LNCaP clone FGC (cell line): ENCODE measurements around the gene SOCS2.

Source experiments
- DNase-seq: peaks from one replicate; pipeline ENCODE4 v3.0.0-alpha.2; 2011; ENCODE audit warnings: low read depth
- H3K4me3 ChIP-seq: 2 replicates; pipeline ENCODE4 v1.5.1; 2011; ENCODE audit warnings: mild to moderate bottlenecking, low read depth, low read length, control low read depth
- CTCF ChIP-seq: IDR thresholded peaks from 2 replicates; pipeline ENCODE4 v1.5.1; 2012; ENCODE audit warnings: mild to moderate bottlenecking; ENCODE audit not compliant: control insufficient read depth, insufficient read depth; ENCODE audit errors: extremely low read depth

SOCS2 gene

DNA sequence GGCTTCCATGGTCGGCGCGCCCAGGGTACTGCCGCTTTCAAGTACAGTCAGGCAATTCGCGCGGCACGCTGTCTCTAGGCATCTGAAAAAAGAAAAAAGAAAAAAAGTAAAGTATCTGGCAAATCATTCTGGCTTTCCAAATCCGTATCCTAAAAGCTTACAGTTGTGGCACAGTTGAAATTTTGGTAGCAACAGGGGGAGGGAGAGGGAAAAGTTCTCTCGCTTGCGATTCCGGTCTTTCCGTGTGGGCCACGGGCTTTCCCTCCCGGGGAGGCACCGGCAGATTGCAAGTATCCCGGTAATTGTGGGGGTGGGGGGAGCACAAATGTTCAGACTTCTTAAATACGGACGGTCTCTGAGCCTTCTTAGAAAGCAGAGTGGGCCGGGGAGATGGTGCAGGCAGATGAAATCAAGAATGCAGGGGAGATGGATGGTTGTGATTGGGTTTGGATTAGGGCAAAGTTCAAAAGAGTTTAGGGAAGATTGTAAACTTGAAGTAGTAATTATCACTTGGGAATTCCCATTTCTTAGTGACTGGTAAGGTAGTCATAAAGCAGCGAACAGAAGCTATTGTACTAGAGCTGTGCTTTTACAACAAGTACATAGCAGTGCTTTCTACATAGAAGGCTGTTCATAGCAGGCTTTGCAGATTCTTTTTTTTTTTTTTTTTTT, 1.2 kb downstream of the SOCS2 start:
- DNase-seq, result no peak
- TF ChIP-seq CTCF, result no peak
- no peak overlapping the region for H3K4me3 ChIP-seq

- no peak overlapping the region for H3K4me3 ChIP-seq
- TF ChIP-seq CTCF, result no peak
- no peak for DNase-seq
Observed at GRCh38 chr12:93577222-93577621, 4.7 kb downstream of the SOCS2 start.

DNA sequence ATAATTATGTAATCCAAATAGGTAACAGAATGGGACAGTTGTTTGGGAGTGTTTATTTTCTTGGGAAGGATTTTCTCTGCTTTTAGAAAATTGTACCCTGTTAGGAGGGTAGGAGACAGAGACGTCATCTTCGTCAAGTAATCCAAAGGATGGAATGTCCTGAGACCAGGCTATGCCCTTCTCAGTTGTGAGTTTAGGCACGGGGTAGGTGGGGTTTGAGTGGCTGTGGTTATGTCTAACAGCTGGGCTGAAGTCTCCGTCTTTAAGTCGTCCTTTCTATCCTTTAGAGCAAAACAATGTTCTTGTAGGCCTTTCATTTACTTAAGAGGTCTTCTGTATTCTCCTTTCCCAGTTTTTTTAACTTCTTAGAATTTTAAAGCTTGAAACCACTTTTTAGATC, 5.7 kb downstream of the SOCS2 start:
- no peak for TF ChIP-seq CTCF
- no peak overlapping the region for H3K4me3 ChIP-seq
- DNase-seq, result no peak

- no peak for TF ChIP-seq CTCF
- DNase-seq, result no peak
- H3K4me3 ChIP-seq, result no peak overlapping the region
Observed at GRCh38 chr12:93580682-93581081, 8.2 kb downstream of the SOCS2 start.

DNA sequence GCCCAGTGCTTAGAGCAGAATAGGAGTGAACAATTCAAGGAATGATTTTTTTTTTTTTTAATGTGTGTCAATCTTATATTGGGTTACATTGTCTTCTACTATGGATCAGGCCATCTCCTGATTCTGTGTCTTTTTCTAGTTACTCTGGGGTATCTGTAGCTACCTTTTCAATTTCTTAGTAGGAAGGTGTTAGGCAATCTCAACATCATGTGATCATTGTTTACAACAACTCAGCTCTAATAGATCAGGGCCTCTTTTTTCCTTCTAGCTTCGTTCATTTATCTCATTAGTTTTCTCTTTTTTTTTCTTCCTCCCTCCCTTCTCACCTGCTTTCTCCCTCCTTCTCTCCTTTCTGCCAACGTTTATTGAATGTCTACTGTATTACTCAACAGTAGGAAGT, 8.9 kb downstream of the SOCS2 start:
- no peak overlapping the region for H3K4me3 ChIP-seq
- DNase-seq, result no peak
- TF ChIP-seq CTCF, result no peak

- H3K4me3 ChIP-seq, result no peak overlapping the region
- DNase-seq, result no peak
- no peak for TF ChIP-seq CTCF
Observed at GRCh38 chr12:93582351-93582750, 9.9 kb downstream of the SOCS2 start.

DNA sequence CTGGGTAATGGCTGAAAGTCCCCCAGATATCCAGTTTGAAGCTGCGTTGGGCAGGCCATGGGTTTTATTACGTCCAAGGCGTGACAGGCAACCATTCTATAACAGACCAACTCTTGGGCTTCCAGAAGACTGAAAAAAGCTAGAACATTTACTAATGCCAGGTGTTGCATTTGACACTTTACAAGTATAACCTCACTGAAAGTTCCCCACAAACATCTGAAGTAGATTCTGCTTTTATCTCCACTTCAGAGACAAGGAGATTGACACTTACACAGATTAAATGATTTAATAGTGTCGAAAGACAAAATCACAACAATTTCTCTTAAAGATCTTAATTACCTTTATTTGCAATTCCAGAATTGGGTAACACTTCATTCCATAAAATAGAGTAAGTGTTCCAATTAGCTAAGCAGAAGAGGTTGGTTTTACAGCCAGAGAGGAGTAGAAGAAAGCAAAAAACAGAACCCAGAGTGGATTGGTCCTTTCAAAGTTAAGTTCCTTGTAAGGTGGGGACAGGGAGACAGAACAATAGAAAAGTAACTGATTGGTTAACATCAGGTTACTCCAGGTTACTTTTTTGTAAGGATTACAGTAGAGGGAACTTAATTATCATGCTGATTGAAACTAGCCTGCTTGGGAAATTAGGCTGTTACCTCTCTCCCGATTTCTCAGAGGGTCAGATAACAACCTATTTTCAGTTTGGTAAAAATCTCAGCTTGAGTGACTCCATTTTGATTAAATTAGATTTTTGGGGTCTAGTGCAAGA, 11.3 kb downstream of the SOCS2 start:
- no peak overlapping the region for H3K4me3 ChIP-seq
- TF ChIP-seq CTCF, result no peak
- DNase-seq, result no peak
